T-helper 17 cell (primary cell): Measurements from ENCODE around the gene FRMD5. TPM values are rescaled to one million over a fixed set of nuclear protein-coding genes. Genes with fewer than 3 reads are reported as not detected.

ENCODE experiments used
- ATAC-seq: fragments of 150-1000 bp; cut with Tn5 transposase; 2 replicates; pipeline ENCODE4 v1.10.0; 2021; ENCODE audit warnings: mild to moderate bottlenecking, moderate library complexity
- DNase-seq, 3 donors: peaks; one replicate each; pipeline versions ENCODE4 v3.0.0 to v3.0.0-alpha.2; 2020 to 2021
- H3K9me3 ChIP-seq: one replicate; pipeline ENCODE4 v1.7.0; 2013; ENCODE audit warnings: low read length, mild to moderate bottlenecking; ENCODE audit not compliant: control insufficient read depth, poor library complexity, severe bottlenecking
- H3K27ac Mint-ChIP-seq: one replicate; pipeline ENCODE4 v1.8.0; 2022; ENCODE audit warnings: mild to moderate bottlenecking, moderate library complexity, mixed read lengths
- H3K27me3 Mint-ChIP-seq: one replicate; pipeline ENCODE4 v1.8.0; 2022; ENCODE audit warnings: mixed read lengths
- H3K36me3 Mint-ChIP-seq: one replicate; pipeline ENCODE4 v1.8.0; 2022; ENCODE audit warnings: low read depth, mixed read lengths
- H3K4me1 Mint-ChIP-seq: one replicate; pipeline ENCODE4 v1.8.0; 2022; ENCODE audit warnings: mild to moderate bottlenecking, mixed read lengths
- H3K4me3 Mint-ChIP-seq: one replicate; pipeline ENCODE4 v1.8.0; 2022; ENCODE audit warnings: mild to moderate bottlenecking, moderate library complexity, mixed read lengths
- total RNA-seq, 4 donors: library from RNA in 2 of 4; stranded (reverse) in 2 of 4; gene quantifications; one replicate each; pipeline ENCODE4 v1.2.3 and lab custom pipeline; 2022 to 2026

The FRMD5 gene
- total RNA-seq, 2 donors from 2014 or later = not detected

DNA sequence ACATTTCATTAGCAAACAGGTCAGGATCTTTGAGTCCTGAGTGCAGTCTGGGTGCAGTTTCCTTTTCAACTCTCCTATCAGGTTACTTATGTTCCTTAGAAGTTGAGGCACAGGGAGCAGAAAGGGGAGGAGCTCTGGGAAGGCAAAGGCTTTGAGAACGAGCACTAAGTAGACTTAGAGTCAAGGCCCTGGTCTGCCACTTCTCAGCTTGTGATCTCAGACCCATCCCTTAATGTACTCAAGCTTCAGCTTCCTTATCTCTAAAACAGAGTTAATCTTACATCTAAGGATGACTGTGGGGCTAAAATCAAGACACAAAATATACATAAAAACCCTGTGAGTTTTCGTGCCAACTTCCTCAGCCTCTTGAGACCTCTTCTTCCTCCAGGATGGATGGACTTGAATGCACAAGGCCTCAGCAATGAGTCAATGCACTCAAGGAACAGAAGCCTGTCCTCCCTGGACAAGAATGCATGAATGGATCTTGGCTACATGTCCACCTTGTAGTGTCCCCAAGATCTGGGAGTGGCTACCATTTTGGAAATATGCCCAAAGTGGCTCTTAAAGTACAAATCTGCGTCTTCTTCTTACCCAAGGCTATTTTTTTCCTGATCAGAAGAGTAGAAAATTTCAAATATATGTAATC is 263.2 kb downstream of the FRMD5 start:
- H3K4me3 Mint-ChIP-seq = no peak overlapping the region
- no peaks in the 10 kb centered on the region for H3K4me1 Mint-ChIP-seq
- peaks cover 1% of the 10 kb centered on the region for H3K36me3 Mint-ChIP-seq
- H3K27me3 Mint-ChIP-seq = peaks cover 79% of the 10 kb centered on the region
- ATAC-seq (no peak), DNase-seq (no peak)
- H3K27ac Mint-ChIP-seq = no peak overlapping the region
- H3K9me3 ChIP-seq = no peaks in the 10 kb centered on the region

DNA sequence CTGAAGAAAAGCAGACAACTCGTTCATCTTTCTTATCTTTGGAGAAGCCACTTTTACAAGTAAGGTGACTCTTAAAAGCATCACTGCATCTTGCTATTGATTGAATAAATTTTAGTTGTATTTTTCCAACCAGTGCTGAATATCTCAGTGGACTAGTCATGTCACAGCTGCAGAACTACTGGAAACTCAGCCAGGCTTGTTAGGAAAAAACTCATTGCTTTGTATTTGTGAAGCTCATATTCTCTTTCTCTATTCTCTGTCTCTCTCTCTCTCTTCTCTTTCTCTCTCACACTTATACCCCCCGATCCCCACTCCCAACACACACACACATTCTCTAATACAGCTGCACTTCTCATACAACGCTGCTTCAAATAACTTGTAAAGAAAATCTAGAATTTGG is 264.0 kb downstream of the FRMD5 start:
- H3K36me3 Mint-ChIP-seq = peaks cover 2% of the 10 kb centered on the region

DNA sequence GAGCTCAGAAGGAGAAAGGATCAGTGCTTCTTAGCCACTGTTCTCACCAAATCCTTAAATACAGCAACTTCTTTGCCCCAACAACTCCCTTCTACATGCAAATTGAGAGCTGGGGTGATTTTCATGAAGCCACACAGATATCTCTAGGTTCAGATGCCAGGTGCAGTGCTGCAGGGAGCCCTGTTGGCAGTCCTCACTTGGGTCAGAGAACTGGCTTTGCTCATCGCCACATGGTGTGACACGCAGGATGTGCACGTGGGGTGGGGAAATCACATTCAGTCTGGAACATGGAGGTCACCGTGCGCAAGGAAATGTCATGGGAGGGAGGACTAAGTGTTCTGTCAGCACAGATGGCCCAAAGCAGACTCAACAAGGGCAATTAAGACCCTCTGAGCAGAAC is 264.5 kb downstream of the FRMD5 start:
- ATAC-seq (no peak), DNase-seq (no peak)
- H3K36me3 Mint-ChIP-seq = peaks cover 4% of the 10 kb centered on the region
- no peaks in the 10 kb centered on the region for H3K4me1 Mint-ChIP-seq
- no peak overlapping the region for H3K27ac Mint-ChIP-seq
- H3K9me3 ChIP-seq = no peaks in the 10 kb centered on the region
- no peak overlapping the region for H3K4me3 Mint-ChIP-seq
- peaks cover 76% of the 10 kb centered on the region for H3K27me3 Mint-ChIP-seq

More for the DNA sequence above, 264.0 kb downstream of the FRMD5 start:
- no peak overlapping the region for H3K27ac Mint-ChIP-seq
- no peak overlapping the region for H3K4me3 Mint-ChIP-seq
- no peaks in the 10 kb centered on the region for H3K9me3 ChIP-seq
- H3K27me3 Mint-ChIP-seq = peaks cover 79% of the 10 kb centered on the region
- no peaks in the 10 kb centered on the region for H3K4me1 Mint-ChIP-seq
- ATAC-seq (no peak), DNase-seq (no peak)

DNA sequence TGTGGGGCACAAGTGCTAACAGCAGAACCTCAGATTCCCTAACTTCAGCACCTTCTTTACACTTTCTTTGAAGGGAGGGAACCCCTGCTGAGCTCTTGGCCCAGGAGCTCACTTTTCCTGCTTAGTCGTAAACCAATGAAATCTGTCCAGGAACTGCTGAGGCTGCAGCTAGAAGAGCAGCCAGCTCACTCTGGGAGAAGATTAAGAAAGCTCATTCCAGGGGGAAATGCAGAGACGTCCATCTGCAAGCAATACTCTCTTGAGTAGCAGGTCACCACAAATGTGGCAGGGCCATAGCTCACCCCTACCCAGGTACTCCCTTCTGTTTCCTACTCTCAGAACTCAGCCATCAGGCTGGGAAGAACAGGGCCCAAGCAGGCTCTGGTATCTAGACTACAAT is 265.0 kb downstream of the FRMD5 start:
- no peak overlapping the region for H3K4me3 Mint-ChIP-seq

DNA sequence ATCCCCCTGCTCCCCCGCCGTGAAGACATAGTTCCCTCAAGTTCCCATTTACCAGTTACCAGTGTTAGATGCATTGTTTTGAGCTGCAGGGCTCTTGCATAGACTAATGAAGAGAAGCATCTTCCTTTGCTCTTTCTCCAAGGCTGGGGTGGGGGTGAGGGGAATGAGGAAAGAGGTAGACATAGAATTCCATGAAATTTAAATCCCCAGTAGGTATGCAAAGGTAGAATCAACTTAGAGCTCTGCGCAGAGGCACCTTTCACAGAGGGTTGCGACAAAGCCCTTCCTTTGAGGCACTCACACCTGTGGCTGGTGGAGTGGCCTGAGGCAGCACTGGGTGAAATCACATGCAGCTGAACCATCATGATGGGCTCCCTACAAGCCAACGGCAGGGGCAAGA is 266.9 kb downstream of the FRMD5 start:
- Mint-ChIP-seq H3K27ac (no peak overlapping the region), H3K27me3 (peaks cover 52% of the 10 kb centered on the region), H3K4me3 (no peak overlapping the region), H3K36me3 (peaks cover 6% of the 10 kb centered on the region), H3K4me1 (no peaks in the 10 kb centered on the region)
- ATAC-seq = no peak
- no peak for DNase-seq
- no peaks in the 10 kb centered on the region for H3K9me3 ChIP-seq

More for the DNA sequence above, 265.0 kb downstream of the FRMD5 start:
- H3K9me3 ChIP-seq = no peaks in the 10 kb centered on the region
- ATAC-seq = no peak
- DNase-seq = no peak
- Mint-ChIP-seq H3K36me3 (peaks cover 6% of the 10 kb centered on the region), H3K27me3 (peaks cover 71% of the 10 kb centered on the region), H3K4me1 (no peaks in the 10 kb centered on the region), H3K27ac (no peak overlapping the region)

DNA sequence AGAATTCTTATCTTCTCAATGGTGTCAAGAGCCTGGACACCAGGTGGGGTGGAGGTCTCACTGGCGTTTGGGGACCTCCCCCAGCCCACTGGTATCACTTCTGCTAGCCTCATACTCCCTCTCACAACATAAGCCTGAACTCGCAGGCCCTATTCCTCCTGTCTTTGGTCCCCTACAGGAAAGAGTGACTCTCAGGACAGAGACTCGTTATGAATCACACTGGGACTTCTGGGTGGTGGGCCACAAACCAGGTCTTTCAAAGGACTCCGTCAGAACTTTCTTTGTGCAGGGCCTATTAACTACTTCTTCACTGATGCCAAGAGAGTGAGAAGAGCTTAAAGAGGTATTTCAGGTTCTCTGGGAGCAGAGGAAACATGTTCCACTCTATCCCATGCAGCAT is 267.9 kb downstream of the FRMD5 start:
- H3K27me3 Mint-ChIP-seq = peaks cover 46% of the 10 kb centered on the region
- DNase-seq (no peak), ATAC-seq (no peak)
- peaks cover 6% of the 10 kb centered on the region for H3K36me3 Mint-ChIP-seq
- no peak overlapping the region for H3K4me3 Mint-ChIP-seq
- H3K4me1 Mint-ChIP-seq = no peaks in the 10 kb centered on the region
- H3K27ac Mint-ChIP-seq = no peak overlapping the region
- no peaks in the 10 kb centered on the region for H3K9me3 ChIP-seq

DNA sequence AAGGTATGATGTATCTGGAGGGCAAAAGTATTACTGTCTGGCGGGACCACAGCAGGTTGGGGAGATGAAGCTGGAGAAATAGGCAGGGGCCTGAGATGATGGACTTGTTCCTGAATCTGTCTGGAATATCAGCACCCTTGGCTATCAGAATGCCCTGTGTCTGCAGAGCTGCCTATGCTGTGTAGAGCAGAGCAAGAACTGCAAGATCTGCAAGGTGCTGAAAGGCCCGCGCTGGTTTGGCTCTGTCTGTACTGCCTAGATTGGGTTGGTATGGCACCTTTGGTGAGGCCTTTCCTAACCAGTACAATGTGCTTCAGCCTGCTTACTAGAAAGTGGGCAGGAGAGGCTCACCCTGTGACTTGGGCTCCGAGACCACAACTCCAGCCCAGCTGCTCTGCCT is 271.5 kb downstream of the FRMD5 start:
- H3K27me3 Mint-ChIP-seq = peaks cover 38% of the 10 kb centered on the region
- ATAC-seq (no peak), DNase-seq (no peak)
- H3K9me3 ChIP-seq = no peaks in the 10 kb centered on the region
- H3K4me1 Mint-ChIP-seq = no peaks in the 10 kb centered on the region
- no peak overlapping the region for H3K27ac Mint-ChIP-seq
- H3K36me3 Mint-ChIP-seq = peaks cover 6% of the 10 kb centered on the region
- H3K4me3 Mint-ChIP-seq = no peak overlapping the region

DNA sequence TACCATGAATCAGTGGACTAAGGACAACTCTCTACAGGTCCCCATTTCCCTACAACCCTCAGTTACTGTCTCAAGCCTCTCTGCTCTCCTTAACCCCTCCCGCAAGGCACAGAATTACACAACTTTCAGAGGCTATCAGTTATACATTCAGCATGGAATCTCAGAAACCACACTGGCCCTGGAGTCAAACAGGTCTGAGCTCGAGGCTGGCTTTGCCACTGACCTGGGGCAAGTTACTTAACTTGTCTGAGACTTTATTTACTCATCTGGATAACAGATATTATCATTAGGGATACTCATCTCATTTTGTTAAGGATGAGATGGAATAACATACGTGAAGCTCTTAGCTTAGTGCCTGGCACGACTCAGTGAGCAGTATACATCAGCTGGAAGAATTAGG is 273.1 kb downstream of the FRMD5 start:
- H3K4me3 Mint-ChIP-seq = no peak overlapping the region
- ATAC-seq (no peak), DNase-seq (no peak)
- H3K9me3 ChIP-seq = no peaks in the 10 kb centered on the region
- peaks cover 33% of the 10 kb centered on the region for H3K27me3 Mint-ChIP-seq
- no peak overlapping the region for H3K27ac Mint-ChIP-seq
- H3K36me3 Mint-ChIP-seq = peaks cover 5% of the 10 kb centered on the region
- no peaks in the 10 kb centered on the region for H3K4me1 Mint-ChIP-seq

DNA sequence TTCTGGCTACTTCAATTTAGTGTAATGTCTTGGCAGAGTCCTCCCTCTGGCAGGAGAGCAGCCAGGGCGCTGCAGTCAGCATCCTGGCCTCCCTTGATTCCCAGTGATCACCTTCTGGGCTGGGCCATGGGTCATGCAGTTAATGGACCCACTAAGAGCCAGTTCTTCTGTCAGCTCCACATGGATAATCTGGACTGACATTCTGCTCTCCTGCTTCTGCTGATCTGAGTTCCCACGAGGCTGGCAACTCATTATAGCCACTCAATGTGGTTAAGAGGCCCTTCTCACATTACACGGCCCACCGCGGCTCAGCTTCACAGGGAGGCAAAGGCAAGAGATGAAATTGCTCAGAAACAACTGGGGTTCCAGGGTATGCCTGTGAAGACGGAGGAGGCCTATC is 274.3 kb downstream of the FRMD5 start:
- ATAC-seq (no peak), DNase-seq (no peak)
- peaks cover 4% of the 10 kb centered on the region for H3K36me3 Mint-ChIP-seq
- peaks cover 36% of the 10 kb centered on the region for H3K27me3 Mint-ChIP-seq
- no peak overlapping the region for H3K4me3 Mint-ChIP-seq
- H3K9me3 ChIP-seq = no peaks in the 10 kb centered on the region
- no peaks in the 10 kb centered on the region for H3K4me1 Mint-ChIP-seq
- H3K27ac Mint-ChIP-seq = no peak overlapping the region

DNA sequence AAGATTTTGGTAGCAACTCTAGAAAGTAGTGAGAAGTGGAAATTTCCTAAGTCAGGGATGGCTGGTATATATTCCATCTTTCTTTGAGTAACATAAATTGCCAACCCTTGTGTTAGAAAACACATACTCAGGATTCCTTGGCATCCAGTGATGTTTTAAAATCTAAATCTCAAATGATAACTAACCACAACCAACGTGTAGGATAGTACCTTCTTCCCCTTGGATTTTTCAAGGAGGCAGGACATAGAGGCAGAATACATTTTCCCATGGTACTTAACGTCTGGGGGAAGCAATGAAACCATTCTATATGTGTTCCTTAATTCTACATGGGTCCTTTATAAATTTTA is 274.8 kb downstream of the FRMD5 start:
- H3K27me3 Mint-ChIP-seq = peaks cover 41% of the 10 kb centered on the region
- H3K4me1 Mint-ChIP-seq = no peaks in the 10 kb centered on the region
- H3K9me3 ChIP-seq = no peaks in the 10 kb centered on the region
- no peaks in the 10 kb centered on the region for H3K36me3 Mint-ChIP-seq
- H3K27ac Mint-ChIP-seq = no peak overlapping the region
- ATAC-seq (no peak), DNase-seq (no peak)
- no peak overlapping the region for H3K4me3 Mint-ChIP-seq

DNA sequence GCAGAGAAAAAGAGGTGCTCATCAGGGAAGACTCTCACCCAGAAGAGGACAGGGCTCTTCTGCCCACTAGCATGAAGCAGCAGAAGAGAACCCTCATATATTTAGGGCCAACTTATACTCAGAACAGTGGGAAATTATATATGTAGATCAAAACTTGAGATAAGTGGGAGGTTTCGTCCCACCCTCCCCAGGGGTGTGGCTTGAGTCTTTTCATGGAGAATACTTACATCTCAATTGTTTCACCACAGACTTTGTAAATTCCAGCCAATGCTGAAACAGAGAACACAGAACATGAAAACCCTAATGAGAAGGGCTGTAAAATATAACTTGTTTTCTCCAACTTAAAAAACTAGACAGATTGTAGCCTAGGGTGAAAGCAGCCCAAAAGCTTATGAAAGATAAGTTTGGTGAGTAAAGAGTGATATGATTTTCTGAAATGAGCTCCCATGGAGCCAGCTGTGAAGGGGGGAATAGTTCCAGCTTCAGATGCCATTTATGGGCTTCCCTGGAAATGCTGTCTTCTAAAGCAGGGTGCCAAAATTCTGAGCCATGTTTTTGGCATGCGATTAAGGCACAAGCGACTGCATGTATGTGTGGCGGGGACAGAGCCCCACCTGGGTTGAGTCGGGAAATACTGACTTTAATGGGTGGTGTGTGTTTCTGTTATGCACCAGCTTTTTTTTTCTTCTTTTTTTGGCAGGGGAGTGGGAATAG is 275.4 kb downstream of the FRMD5 start:
- Mint-ChIP-seq H3K27ac (no peak overlapping the region), H3K36me3 (no peaks in the 10 kb centered on the region), H3K27me3 (peaks cover 41% of the 10 kb centered on the region), H3K4me1 (no peaks in the 10 kb centered on the region), H3K4me3 (no peak overlapping the region)
- no peaks in the 10 kb centered on the region for H3K9me3 ChIP-seq
- DNase-seq (no peak), ATAC-seq (no peak)

DNA sequence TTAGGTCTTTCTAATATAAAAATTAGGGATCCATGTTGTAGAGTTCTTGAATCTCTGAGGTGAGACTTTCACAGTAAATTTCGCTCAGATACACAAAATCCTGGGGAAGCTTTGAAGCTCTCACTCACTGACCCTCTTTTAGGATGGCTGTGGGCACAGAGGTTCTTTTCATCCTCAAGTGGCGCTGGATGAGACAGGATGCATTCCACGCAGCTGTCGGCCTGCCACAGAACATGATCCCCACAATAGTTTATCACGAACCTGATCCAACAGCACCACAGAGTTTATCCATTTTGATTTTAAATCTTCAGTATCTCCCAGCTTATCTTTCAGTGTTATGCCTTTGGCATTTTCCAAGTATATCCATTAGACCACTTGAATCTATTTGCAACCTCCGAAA is 276.4 kb downstream of the FRMD5 start:
- Mint-ChIP-seq H3K27ac (no peak overlapping the region), H3K36me3 (no peaks in the 10 kb centered on the region), H3K27me3 (peaks cover 41% of the 10 kb centered on the region), H3K4me3 (no peak overlapping the region), H3K4me1 (no peaks in the 10 kb centered on the region)
- H3K9me3 ChIP-seq = no peaks in the 10 kb centered on the region
- ATAC-seq (no peak), DNase-seq (no peak)

DNA sequence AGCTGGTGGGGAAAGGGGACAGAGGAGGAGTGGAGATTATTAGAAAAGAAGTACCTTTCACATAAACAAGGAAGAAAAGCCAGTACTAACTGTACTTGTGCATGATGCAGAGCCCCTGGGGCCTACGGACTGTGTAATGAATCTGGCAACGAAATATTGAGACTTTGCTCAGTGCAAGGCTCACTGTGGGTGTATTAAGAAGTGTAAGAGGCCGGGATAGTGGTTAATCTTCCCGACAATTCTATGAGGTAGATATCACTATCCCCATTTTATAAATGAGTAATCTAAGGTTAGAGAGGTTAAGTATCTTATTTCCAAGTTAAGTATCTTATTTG is 278.8 kb downstream of the FRMD5 start:
- H3K9me3 ChIP-seq = no peaks in the 10 kb centered on the region
- no peak for ATAC-seq
- peaks cover 39% of the 10 kb centered on the region for H3K27me3 Mint-ChIP-seq
- no peaks in the 10 kb centered on the region for H3K4me1 Mint-ChIP-seq
- no peak overlapping the region for H3K27ac Mint-ChIP-seq
- no peak for DNase-seq
- H3K4me3 Mint-ChIP-seq = no peak overlapping the region
- no peaks in the 10 kb centered on the region for H3K36me3 Mint-ChIP-seq

DNA sequence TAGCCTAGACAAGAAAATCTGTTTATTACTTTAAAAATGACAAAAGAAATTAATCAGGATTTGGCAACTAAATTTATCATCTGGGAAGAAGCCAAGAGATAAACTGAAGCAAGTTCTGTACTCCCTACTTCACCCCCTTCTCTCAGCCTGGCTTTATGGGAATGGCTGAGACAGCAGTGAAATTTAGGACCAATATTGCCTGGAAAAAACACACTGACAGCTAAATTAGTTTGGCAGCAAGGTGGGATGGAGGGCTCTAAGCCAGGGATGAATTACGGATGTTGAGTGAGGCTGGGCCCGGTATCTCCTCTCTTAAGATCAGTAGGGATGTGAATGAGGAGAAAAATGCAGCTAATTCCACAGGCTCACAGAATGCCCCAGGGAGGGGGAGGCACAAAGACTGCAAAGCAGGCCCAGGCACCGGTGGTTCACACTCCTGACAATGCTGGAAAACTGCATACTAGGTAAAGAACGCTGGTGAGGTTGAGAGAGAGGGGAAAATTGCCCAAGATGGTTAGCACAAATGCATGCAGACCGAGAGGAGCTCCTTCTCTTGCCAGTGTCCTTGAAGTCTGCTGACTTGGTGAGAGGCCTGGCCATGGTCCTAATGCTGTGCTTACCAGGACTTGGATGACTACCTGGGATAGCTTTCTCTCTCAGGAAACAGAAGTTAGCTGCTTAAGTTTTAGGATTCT is 279.3 kb downstream of the FRMD5 start:
- DNase-seq = no peak
- no peaks in the 10 kb centered on the region for H3K9me3 ChIP-seq
- H3K27me3 Mint-ChIP-seq = peaks cover 34% of the 10 kb centered on the region
- no peak for ATAC-seq
- no peaks in the 10 kb centered on the region for H3K4me1 Mint-ChIP-seq
- no peaks in the 10 kb centered on the region for H3K36me3 Mint-ChIP-seq
- no peak overlapping the region for H3K27ac Mint-ChIP-seq
- H3K4me3 Mint-ChIP-seq = no peak overlapping the region
